Endothelial cell of umbilical vein (primary cell): ENCODE measurements around the gene GPX8. TPM values are rescaled to one million over a fixed set of nuclear protein-coding genes. Genes with fewer than 3 reads are reported as not detected.

Experiments
- BruUV-seq: library from RNA; stranded (reverse); fragments of 400-500 nt; replicated peaks from 2 replicates; lab custom pipeline; 2021; lab: Mats Ljungman, UMichigan
- CTCF ChIA-PET: fragments of 300-600, 350-600 bp; sonication (Branson Sonifier 250); formaldehyde crosslinking; loops from one replicate; lab custom pipeline; 2021; ENCODE audit warnings: antibody characterized with exemption, inconsistent platforms; lab: Charles Lee
- POLR2A ChIA-PET: fragments of 300-600, 350-600 bp; sonication (Branson Sonifier 250); formaldehyde crosslinking; loops from one replicate; lab custom pipeline; 2021; ENCODE audit warnings: antibody characterized with exemption, inconsistent platforms; lab: Charles Lee
- DNase-seq: peaks from one replicate; pipeline ENCODE4 v3.0.0-alpha.2; 2011; ENCODE audit warnings: low read depth, low spot score
- FAIRE-seq: peaks from 2 replicates; lab custom pipeline; 2011; peaks lifted over from hg19 to GRCh38; lab: Jason Lieb, UNC
- H2AFZ ChIP-seq: 2 replicates; pipeline ENCODE4 v1.6.0; 2012; ENCODE audit warnings: low read depth, low read length, control low read depth, inconsistent platforms
- H3K27ac ChIP-seq: 2 replicates; pipeline ENCODE4 v1.5.1; 2011; ENCODE audit warnings: low read depth, mild to moderate bottlenecking, control low read depth, low read length, moderate library complexity; ENCODE audit not compliant: insufficient read depth
- H3K27me3 ChIP-seq, 2 experiments: 2 replicates each; pipeline versions ENCODE4 v1.6.0 to v1.6.1; 2011; ENCODE audit warnings: low read length in 2 of 2, mixed read lengths in 1 of 2; ENCODE audit not compliant: control insufficient read depth in 2 of 2, insufficient read depth in 2 of 2
- H3K36me3 ChIP-seq, 2 experiments: 2 replicates in 1 of 2; 3 replicates in 1 of 2; pipeline ENCODE4 v1.5.1; 2011; ENCODE audit warnings: low read length in 2 of 2, mild to moderate bottlenecking in 1 of 2, moderate library complexity in 1 of 2; ENCODE audit not compliant: control insufficient read depth in 2 of 2, insufficient read depth in 2 of 2; ENCODE audit errors: extremely low read depth in 1 of 2
- H3K4me1 ChIP-seq: 3 replicates; pipeline ENCODE4 v1.5.1; 2011; ENCODE audit warnings: mild to moderate bottlenecking, low read length; ENCODE audit not compliant: control insufficient read depth, insufficient read depth; ENCODE audit errors: extremely low read depth
- H3K4me2 ChIP-seq: 2 replicates; pipeline ENCODE4 v1.6.1; 2011; ENCODE audit warnings: low read length, control low read depth, mixed read lengths; ENCODE audit not compliant: insufficient read depth
- H3K4me3 ChIP-seq, 3 experiments: fragments of 200-600 bp in 1 of 3; sonication (generic), shearing (Covaris generic) in 1 of 3; replicated peaks in 1 of 3; 2 replicates each; pipeline ENCODE4 v1.5.1; 2011 to 2016; ENCODE audit warnings: control low read depth in 3 of 3, low read length in 3 of 3, mild to moderate bottlenecking in 2 of 3, inconsistent platforms in 1 of 3, low read depth in 1 of 3, moderate library complexity in 1 of 3; ENCODE audit not compliant: insufficient read depth in 1 of 3
- H3K79me2 ChIP-seq: 2 replicates; pipeline ENCODE4 v1.6.0; 2012; ENCODE audit warnings: low read length, inconsistent platforms; ENCODE audit not compliant: control insufficient read depth, insufficient read depth
- H3K9ac ChIP-seq: replicated peaks from 2 replicates; pipeline ENCODE3; 2011; ENCODE audit warnings: low read length, control low read depth; ENCODE audit not compliant: insufficient read depth; ENCODE audit errors: extremely low read depth
- H3K9me1 ChIP-seq: replicated peaks from 3 replicates; pipeline ENCODE4 v1.6.0; 2011; ENCODE audit warnings: mild to moderate bottlenecking, low read length; ENCODE audit not compliant: control insufficient read depth, insufficient read depth; ENCODE audit errors: extremely low read depth
- H3K9me3 ChIP-seq: replicated peaks from 2 replicates; pipeline ENCODE4 v1.5.1; 2012; ENCODE audit warnings: low read length, inconsistent platforms; ENCODE audit not compliant: control insufficient read depth, insufficient read depth
- H4K20me1 ChIP-seq: replicated peaks from 2 replicates; pipeline ENCODE3; 2011; ENCODE audit warnings: mild to moderate bottlenecking, low read length; ENCODE audit not compliant: control insufficient read depth, insufficient read depth; ENCODE audit errors: extremely low read depth
- EZH2 ChIP-seq: IDR thresholded peaks from 2 replicates; pipeline ENCODE4 v1.6.1; 2012; ENCODE audit warnings: borderline replicate concordance, low read depth, mild to moderate bottlenecking, moderate library complexity, low read length, inconsistent platforms; ENCODE audit not compliant: severe bottlenecking
- JUN ChIP-seq: IDR thresholded peaks from 2 replicates; pipeline ENCODE4 v1.6.1; 2011; ENCODE audit warnings: borderline replicate concordance, low read depth; ENCODE audit not compliant: insufficient read length, insufficient read depth
- dilution Hi-C: fragments of 300-500 bp; cut with MboI; formaldehyde crosslinking; loops from one replicate; pipeline ENCODE4 v1.15.0; 2019; ENCODE audit warnings: low sequenced_read_pairs; ENCODE audit not compliant: extremely low pct_ligation_motif_present
- intact Hi-C: fragments of 100-400 bp; cut with micrococcal nuclease; formaldehyde crosslinking; loops from one replicate; pipeline ENCODE4 v1.10.0; 2022
- polyA plus RNA-seq, 4 experiments: library from polyadenylated mRNA; depleted of rRNA in 3 of 4; stranded (reverse) in 3 of 4; unstranded in 1 of 4; fragments of >200 nt; gene quantifications; 2 replicates each; pipeline versions ENCODE4 v1.2.1 to v1.2.3, GENCODE V29; 2011 to 2012; ENCODE audit warnings: missing spikeins in 1 of 4
- total RNA-seq: library from RNA; stranded (reverse); gene quantifications from 2 replicates; pipeline ENCODE4 v1.2.3, GENCODE V29; 2021
- TF ChIP-seq, protein P1 (sequence below): IDR thresholded peaks from 2 replicates; pipeline ENCODE4 v1.6.1; 2011; ENCODE audit not compliant: insufficient read depth, insufficient read length

GPX8 gene
- total and polyA plus RNA-seq, 2 donors (not counting 3 experiments of a cell fraction or from before 2014, with no cell fraction given): 60.1 to 147 TPM

DNA sequence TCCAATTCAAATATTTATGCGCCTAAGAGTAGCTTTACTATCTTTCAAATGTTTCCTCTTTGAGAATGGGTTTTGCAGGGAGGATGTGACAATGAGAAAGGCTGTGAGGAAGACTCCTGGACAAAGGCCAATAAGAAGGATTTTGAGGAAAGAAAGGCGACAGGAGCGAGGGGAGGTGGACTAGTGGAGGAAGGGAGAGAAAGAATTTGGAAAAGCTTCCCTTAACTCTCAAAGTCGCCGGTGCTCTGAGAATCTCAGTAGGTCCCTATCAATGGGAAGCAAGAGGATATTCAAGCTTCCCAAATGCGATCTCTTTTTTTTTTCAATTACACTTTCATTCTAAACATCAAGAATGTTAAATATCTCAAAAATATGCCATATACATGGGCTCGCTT is 15.8 kb downstream of the GPX8 start:
- ChIA-PET CTCF (interaction anchor here (0.6 to 2.2 kb wide), 5 partner anchors 10 to 149 kb away, joined by 3 to 14 read pairs (median 4); partner anchors contain the start of gene CCNO), POLR2A (no interaction called here)
- Histone ChIP-seq H3K79me2 (no peaks in the 10 kb centered on the region), H2AFZ (no peak overlapping the region), H3K4me1 (peaks cover 21% of the 10 kb centered on the region), H3K27ac (no peak overlapping the region), H3K36me3 (no peaks in the 10 kb centered on the region), H3K4me2 (peak overlapping the region; percentile 43), H3K9me3 (no peaks in the 10 kb centered on the region), H3K27me3 (peaks cover 55 to 71% of the 10 kb centered on the region in 2 experiments), H3K4me3 (no peak overlapping the region), H3K9me1 (no peaks in the 10 kb centered on the region), H3K9ac (no peak overlapping the region), H4K20me1 (no peaks in the 10 kb centered on the region)
- dilution Hi-C loops (no loop called here), intact Hi-C loops (no loop called here)
- no TSS peak for BruUV-seq
- no peak for DNase-seq
- no peak for FAIRE-seq
- TF ChIP-seq JUN (no peak), EZH2 (peak; percentile 3)

DNA sequence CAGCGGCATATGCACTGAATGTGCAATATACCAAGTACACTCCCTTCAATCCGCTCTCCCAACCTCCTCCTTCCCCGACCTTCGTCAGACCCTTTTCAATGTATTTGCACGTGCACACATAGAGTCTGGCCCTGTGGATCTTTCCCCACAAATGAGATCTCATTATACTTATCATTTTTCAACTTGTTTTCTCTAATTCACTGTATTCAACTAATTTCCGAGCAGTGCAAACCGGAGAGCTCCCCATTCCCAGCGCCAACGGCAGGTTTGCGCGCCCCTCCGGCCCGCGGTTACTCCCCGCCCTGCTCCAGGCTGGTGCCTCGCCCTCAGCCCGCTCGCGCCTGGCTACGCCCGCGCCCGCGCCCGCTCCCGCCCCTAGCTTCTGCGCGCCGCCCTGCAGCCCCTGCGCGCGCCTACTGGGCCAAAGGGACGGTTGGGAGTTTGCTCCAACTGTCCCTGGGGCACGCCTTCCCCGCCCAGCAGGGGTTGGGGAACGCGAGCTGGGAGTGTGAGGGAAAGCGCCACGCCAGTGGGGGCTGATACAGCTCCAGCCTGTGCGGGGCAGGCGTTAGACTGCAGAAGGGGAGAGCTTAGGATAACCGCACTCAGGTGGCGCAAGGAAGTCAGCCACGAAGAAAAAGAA is 16.3 kb downstream of the GPX8 start:
- POLR2A ChIA-PET: no interaction called here
- peaks cover 56 to 76% of the 10 kb centered on the region in 2 experiments for H3K27me3 ChIP-seq
- H4K20me1 ChIP-seq: no peaks in the 10 kb centered on the region
- no peaks in the 10 kb centered on the region for H3K79me2 ChIP-seq
- intact Hi-C loops: no loop called here
- H3K9me3 ChIP-seq: no peaks in the 10 kb centered on the region
- H3K36me3 ChIP-seq: no peaks in the 10 kb centered on the region
- no TSS peak for BruUV-seq
- CTCF ChIA-PET: interaction anchor here (0.6 to 2.2 kb wide), 5 partner anchors 10 to 149 kb away, joined by 3 to 14 read pairs (median 4); partner anchors contain the start of gene CCNO
- no peak overlapping the region for H3K9ac ChIP-seq
- dilution Hi-C loops: no loop called here
- peak overlapping the region; percentile 47 for H2AFZ ChIP-seq
- H3K4me2 ChIP-seq: peak overlapping the region; percentile 52
- H3K4me3 ChIP-seq: peak overlapping the region in 1 of 3 experiments; percentile 19
- no peaks in the 10 kb centered on the region for H3K9me1 ChIP-seq
- H3K27ac ChIP-seq: no peak overlapping the region
- FAIRE-seq (no peak), DNase-seq (peak; percentile 39)
- peaks cover 21% of the 10 kb centered on the region for H3K4me1 ChIP-seq
- TF ChIP-seq, protein P1, sequence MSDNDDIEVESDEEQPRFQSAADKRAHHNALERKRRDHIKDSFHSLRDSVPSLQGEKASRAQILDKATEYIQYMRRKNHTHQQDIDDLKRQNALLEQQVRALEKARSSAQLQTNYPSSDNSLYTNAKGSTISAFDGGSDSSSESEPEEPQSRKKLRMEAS: no peak
- peak; percentile 76 for TF ChIP-seq EZH2
